HepG2 (cell line): Measurements from ENCODE around the gene GSTA5. TPM values are rescaled to one million over a fixed set of nuclear protein-coding genes. Genes with fewer than 3 reads are reported as not detected.

ENCODE experiments used
- ELF3 ChIP-seq: IDR thresholded peaks from 2 replicates; pipeline ENCODE4 v1.6.1; 2016; ENCODE audit warnings: missing genetic modification reagents, missing compliant biosample characterization
- FOSL2 ChIP-seq: sonication (generic); formaldehyde crosslinking; IDR thresholded peaks from 2 replicates; pipeline ENCODE4 v1.4.0; 2020; ENCODE audit warnings: missing genetic modification reagents
- HMG20B ChIP-seq: conservative IDR thresholded peaks from 2 replicates; pipeline ENCODE4 v1.6.1; 2016; ENCODE audit warnings: missing genetic modification reagents, missing compliant biosample characterization
- PHF21A ChIP-seq: sonication (generic); formaldehyde crosslinking; IDR thresholded peaks from 2 replicates; pipeline ENCODE4 v1.5.0; 2020; ENCODE audit warnings: mild to moderate bottlenecking, missing genetic modification reagents
- SAFB2 ChIP-seq: sonication (generic); formaldehyde crosslinking; IDR thresholded peaks from 2 replicates; pipeline ENCODE4 v1.5.1; 2020; ENCODE audit warnings: missing genetic modification reagents, low read depth, mild to moderate bottlenecking, borderline replicate concordance
- TBX3 ChIP-seq: fragments of 450-650 bp; IDR thresholded peaks from 2 replicates; pipeline ENCODE4 v1.6.1; 2017; ENCODE audit warnings: antibody characterized with exemption, mild to moderate bottlenecking, inconsistent platforms, borderline replicate concordance
- U2AF1 ChIP-seq: fragments of 200-400 bp; formaldehyde crosslinking; optimal IDR thresholded peaks from 2 replicates; pipeline ENCODE3; 2017; ENCODE audit warnings: mild to moderate bottlenecking, low read depth, low read length
- ZBTB33 ChIP-seq: sonication (generic); formaldehyde crosslinking; IDR thresholded peaks from 2 replicates; pipeline ENCODE4 v1.4.0; 2020; ENCODE audit warnings: missing genetic modification reagents
- ZBTB7B ChIP-seq: sonication (generic); formaldehyde crosslinking; IDR thresholded peaks from 2 replicates; pipeline ENCODE4 v1.4.0; 2020; ENCODE audit warnings: missing genetic modification reagents
- ZNF260 ChIP-seq: sonication (generic); formaldehyde crosslinking; IDR thresholded peaks from 2 replicates; pipeline ENCODE4 v1.4.0; 2020; ENCODE audit warnings: missing genetic modification reagents, low read depth, mild to moderate bottlenecking, borderline replicate concordance
- ZNF264 ChIP-seq: sonication (generic); formaldehyde crosslinking; IDR thresholded peaks from 2 replicates; pipeline ENCODE4 v1.4.0; 2020; ENCODE audit warnings: missing genetic modification reagents
- ZNF382 ChIP-seq: sonication (generic); formaldehyde crosslinking; IDR thresholded peaks from 2 replicates; pipeline ENCODE4 v1.5.0; 2020; ENCODE audit warnings: missing genetic modification reagents, mild to moderate bottlenecking, borderline replicate concordance
- ZNF746 ChIP-seq: sonication (generic); formaldehyde crosslinking; IDR thresholded peaks from 2 replicates; pipeline ENCODE4 v1.8.0; 2022; ENCODE audit warnings: mild to moderate bottlenecking, missing genetic modification reagents
- ZNF770 ChIP-seq: sonication (generic); formaldehyde crosslinking; IDR thresholded peaks from 2 replicates; pipeline ENCODE4 v1.5.0; 2020; ENCODE audit warnings: mild to moderate bottlenecking, missing genetic modification reagents
- polyA plus RNA-seq, 8 experiments: library from polyadenylated mRNA; depleted of rRNA in 3 of 8; stranded (reverse) in 7 of 8; unstranded in 1 of 8; fragments of >200 nt; fragmentation: Illumina TruSeq in 4 of 8; extraction: Trizol in 4 of 8; gene quantifications; 2 replicates each; pipeline versions ENCODE4 v1.2.1 to v1.2.3, GENCODE V29; 2011 to 2016; ENCODE audit warnings: low read depth in 4 of 8, missing spikeins in 1 of 8, mixed read lengths in 1 of 8; ENCODE audit not compliant: insufficient read depth in 1 of 8
- total RNA-seq, 5 experiments: library from RNA; depleted of rRNA; stranded (reverse); fragments of >200 nt; fragmentation: Illumina TruSeq; extraction: Trizol; gene quantifications; 2 replicates each; pipeline ENCODE4 v1.2.3, GENCODE V29; 2016; ENCODE audit warnings: low read depth in 1 of 5
- TF ChIP-seq, protein P1 (sequence below): sonication (generic); formaldehyde crosslinking; IDR thresholded peaks from 2 replicates; pipeline ENCODE4 v1.5.0; 2020; ENCODE audit warnings: missing genetic modification reagents, mild to moderate bottlenecking, borderline replicate concordance
- TF ChIP-seq, protein P2 (sequence below): sonication (generic); formaldehyde crosslinking; conservative IDR thresholded peaks from 2 replicates; pipeline ENCODE4 v1.8.0; 2022; ENCODE audit warnings: low read depth, missing genetic modification reagents
- TF ChIP-seq, protein P3 (sequence below): sonication (generic); formaldehyde crosslinking; IDR thresholded peaks from 2 replicates; pipeline ENCODE4 v1.4.0; 2020; ENCODE audit warnings: missing genetic modification reagents, borderline replicate concordance

GSTA5 gene
- total and polyA plus RNA-seq, 2 of the 13 experiments (the other 11 are each of a cell fraction or from before 2014, with no cell fraction given) = not detected

- 0 out of 2 replicates have a peak, but pooled peaks have one; percentile 30 for TF ChIP-seq ZBTB33 (CRISPR knock-in tag)
- peak; percentile 35; the same call in 1 of the 2 replicates for TF ChIP-seq FOSL2 (CRISPR knock-in tag)
- TF ChIP-seq, protein P1, sequence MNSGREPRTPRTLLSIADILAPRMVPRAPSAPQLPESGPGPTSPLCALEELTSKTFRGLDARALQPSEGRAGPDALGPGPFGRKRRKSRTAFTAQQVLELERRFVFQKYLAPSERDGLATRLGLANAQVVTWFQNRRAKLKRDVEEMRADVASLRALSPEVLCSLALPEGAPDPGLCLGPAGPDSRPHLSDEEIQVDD = no peak
- no peak for TF ChIP-seq ZNF770 (CRISPR knock-in tag)
- TF ChIP-seq ZNF260 (CRISPR knock-in tag) = no peak
- TF ChIP-seq ELF3 = peak; percentile 90
- no peak for TF ChIP-seq HMG20B (CRISPR knock-in tag)
- TF ChIP-seq U2AF1 = no peak
- TF ChIP-seq ZNF382 (CRISPR knock-in tag) = no peak
- no peak for TF ChIP-seq PHF21A (CRISPR knock-in tag)
- TF ChIP-seq, protein P2, sequence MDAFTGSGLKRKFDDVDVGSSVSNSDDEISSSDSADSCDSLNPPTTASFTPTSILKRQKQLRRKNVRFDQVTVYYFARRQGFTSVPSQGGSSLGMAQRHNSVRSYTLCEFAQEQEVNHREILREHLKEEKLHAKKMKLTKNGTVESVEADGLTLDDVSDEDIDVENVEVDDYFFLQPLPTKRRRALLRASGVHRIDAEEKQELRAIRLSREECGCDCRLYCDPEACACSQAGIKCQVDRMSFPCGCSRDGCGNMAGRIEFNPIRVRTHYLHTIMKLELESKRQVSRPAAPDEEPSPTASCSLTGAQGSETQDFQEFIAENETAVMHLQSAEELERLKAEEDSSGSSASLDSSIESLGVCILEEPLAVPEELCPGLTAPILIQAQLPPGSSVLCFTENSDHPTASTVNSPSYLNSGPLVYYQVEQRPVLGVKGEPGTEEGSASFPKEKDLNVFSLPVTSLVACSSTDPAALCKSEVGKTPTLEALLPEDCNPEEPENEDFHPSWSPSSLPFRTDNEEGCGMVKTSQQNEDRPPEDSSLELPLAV (CRISPR knock-in tag) = no peak
- TF ChIP-seq ZNF264 (CRISPR knock-in tag) = peak; percentile 20; the same call in 1 of the 2 replicates
- no peak; the same call in 1 of the 2 replicates for TF ChIP-seq ZBTB7B (CRISPR knock-in tag)
- TF ChIP-seq TBX3 = no peak
- no peak for TF ChIP-seq ZNF746
- no peak for TF ChIP-seq SAFB2 (CRISPR knock-in tag)
- TF ChIP-seq, protein P3, sequence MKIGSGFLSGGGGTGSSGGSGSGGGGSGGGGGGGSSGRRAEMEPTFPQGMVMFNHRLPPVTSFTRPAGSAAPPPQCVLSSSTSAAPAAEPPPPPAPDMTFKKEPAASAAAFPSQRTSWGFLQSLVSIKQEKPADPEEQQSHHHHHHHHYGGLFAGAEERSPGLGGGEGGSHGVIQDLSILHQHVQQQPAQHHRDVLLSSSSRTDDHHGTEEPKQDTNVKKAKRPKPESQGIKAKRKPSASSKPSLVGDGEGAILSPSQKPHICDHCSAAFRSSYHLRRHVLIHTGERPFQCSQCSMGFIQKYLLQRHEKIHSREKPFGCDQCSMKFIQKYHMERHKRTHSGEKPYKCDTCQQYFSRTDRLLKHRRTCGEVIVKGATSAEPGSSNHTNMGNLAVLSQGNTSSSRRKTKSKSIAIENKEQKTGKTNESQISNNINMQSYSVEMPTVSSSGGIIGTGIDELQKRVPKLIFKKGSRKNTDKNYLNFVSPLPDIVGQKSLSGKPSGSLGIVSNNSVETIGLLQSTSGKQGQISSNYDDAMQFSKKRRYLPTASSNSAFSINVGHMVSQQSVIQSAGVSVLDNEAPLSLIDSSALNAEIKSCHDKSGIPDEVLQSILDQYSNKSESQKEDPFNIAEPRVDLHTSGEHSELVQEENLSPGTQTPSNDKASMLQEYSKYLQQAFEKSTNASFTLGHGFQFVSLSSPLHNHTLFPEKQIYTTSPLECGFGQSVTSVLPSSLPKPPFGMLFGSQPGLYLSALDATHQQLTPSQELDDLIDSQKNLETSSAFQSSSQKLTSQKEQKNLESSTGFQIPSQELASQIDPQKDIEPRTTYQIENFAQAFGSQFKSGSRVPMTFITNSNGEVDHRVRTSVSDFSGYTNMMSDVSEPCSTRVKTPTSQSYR (CRISPR knock-in tag) = no peak
Observed at GRCh38 chr6:52881996-52882841, 41.6 kb upstream of the GSTA5 start (continued).
